HG03025 (cell line): ENCODE results near the gene ADCY6.
"Not testable (repeated sequence)": the region's sequence is repeated elsewhere in the genome, so short reads cannot be mapped to it uniquely, and the experiment has no call there.

Experiments
- ATAC-seq: cut with Tn5 transposase; IDR thresholded peaks from one replicate; pipeline ENCODE4 v1.9.1; 2021; ENCODE audit warnings: mild to moderate bottlenecking, moderate library complexity; ENCODE audit not compliant: unreplicated experiment, low FRiP score

Gene ADCY6

DNA sequence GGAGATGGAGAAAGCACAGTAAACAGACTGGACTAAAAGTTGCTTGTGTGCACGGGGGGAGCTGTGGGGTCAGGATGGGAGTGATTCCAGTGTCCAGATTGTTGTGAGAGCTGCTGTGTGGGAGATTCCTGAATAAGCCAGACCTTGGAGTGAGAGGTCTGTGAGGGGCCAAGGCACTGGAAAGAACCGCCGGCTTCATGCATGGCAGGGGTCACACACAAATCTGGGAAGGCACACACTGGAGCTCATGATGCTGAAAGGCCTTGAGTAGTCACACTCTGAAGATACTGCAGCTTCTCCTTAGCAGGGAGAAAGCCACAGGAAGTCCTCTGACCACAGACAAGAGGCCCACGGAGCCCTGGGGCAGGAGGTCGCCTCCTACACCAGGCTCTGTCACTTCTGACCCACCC, 23.1 kb downstream of the ADCY6 start:
- no peak for ATAC-seq

DNA sequence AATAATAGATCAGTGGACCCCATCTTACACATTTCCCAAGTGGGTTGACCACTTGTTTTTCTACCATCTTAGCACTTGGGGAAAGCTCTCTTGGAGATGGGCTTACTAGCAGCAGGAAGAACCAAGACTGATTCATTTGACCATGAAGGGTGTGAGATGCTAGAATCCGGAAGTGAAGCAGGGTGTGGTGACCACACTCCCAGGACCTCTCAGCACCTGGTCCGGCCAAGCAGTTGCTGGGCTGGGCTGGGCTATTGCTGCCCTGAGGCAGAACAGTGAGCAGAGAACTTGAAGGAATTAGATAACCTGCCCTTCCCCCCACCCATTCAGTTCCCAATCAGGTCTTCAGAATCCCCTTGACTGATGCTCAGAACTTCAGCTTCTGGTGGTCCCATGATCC, 24.4 kb downstream of the ADCY6 start:
- no peak for ATAC-seq

DNA sequence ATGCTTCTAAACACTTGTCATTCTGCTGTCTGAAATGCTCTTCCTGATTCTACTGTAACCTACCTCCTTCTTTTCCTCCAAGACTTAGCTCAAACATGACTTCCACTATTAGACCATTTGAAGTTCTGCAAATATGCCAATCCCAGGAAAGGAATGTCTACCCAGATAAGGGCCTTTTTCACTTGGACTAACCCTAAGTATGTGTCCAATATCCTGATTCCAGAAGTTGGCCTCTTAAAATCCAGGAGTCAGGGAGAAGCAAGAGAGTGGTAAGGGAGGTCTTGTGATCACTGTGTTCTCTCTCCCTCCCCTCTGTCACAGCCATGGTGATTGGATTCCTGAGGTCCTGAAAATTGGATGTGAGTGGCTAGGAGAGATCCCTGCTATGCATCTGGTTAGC, 30.2 kb downstream of the ADCY6 start:
- no peak for ATAC-seq

DNA sequence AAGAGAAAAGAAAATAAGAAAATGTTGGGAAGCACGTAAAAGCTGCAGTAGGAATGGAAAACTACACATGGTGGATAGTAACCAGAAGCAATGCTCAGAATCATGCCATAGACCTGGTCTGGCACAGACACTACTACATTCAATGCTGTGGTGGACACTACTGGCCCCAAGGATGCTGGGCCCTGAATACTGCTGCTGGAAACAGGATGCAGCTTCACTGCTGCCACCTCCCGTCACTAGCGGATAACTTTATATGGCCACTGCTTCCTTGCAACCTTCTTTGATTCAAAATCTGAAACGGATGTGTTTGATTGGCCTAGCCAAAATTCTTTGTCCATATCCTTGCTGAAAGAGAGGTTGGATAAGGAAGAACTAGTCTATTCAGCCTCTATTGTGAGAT, 30.7 kb downstream of the ADCY6 start:
- no peak for ATAC-seq

DNA sequence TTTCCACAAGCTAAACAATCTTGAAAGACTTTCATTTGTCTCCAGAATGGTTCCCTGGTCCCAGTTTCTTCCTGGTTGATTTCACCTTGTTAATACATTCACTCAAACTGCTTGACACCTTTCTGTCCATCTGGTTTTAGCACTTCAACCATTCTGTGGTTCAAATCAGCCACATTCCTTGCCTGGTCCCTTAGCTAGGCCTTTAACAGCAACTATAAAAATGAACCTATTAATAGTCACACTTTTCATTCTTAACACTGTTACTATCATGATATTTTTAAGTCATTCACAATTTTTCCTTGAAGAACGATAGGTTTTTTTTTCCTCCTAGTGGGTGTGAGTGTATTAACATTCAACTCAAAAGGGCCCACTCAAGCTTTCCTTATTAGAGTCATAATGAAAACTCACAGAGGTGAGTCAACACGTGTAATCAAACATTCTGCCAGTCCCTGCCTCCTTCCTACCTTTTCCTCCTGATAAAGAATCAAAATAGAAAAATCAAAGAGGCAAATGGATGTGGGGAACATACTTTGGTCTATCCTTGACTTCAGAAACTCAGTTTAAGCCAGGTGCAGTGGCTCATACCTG, 38.0 kb downstream of the ADCY6 start:
- no peak for ATAC-seq

DNA sequence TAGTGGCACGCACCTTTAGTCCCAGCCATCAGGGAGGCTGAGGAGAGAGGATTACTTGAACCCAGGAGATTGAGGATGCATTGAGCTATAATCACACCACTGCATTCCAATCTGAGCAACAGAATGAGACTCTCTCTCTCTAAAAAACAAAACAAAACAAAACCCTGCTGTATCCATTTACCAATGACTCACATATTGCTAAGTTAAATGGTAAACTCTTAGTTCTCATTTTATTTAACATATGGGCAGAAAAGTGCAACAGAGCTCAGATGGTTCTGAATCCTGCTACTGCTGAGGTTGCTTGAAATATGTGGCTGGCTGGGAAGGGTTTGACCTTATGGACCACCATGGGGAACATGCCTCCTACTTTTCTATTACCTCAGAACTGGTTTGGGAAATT, 38.7 kb downstream of the ADCY6 start:
- no peak for ATAC-seq

DNA sequence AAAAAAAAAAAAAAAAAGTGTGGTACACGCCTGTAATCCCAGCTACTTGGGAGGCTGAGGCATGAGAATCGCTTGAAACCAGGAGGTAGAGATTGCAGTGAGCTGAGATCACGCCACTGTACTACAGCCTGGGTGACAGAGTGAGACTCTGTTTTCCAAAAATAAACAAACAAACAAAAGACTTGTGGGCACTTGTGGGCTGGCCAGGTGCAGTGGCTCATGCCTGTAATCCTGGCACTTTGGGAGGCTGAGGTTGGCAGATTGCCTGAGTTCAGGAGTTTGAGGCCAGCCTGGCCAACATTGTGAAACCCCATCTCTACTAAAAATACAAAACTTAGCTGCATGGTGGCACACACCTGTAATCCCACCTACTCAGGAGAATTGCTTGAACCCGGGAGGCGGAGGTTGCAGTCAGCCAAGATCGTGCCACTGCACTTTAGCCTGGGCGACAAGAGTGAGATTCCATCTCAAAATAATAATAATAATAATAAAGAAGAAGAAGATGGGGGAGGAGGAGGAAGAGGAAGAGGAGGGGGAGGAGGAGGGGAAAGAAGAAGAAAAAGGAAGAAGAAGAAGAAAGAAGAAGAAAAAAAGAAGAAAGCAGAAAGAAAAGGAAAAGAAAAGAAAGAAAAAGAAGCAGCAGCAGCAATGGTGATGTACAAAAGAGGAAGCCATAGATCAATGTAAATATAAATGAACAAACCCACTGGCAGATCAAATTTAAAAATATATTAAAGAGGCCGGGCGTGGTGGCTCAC, 44.5 kb downstream of the ADCY6 start:
- ATAC-seq, result no peak

DNA sequence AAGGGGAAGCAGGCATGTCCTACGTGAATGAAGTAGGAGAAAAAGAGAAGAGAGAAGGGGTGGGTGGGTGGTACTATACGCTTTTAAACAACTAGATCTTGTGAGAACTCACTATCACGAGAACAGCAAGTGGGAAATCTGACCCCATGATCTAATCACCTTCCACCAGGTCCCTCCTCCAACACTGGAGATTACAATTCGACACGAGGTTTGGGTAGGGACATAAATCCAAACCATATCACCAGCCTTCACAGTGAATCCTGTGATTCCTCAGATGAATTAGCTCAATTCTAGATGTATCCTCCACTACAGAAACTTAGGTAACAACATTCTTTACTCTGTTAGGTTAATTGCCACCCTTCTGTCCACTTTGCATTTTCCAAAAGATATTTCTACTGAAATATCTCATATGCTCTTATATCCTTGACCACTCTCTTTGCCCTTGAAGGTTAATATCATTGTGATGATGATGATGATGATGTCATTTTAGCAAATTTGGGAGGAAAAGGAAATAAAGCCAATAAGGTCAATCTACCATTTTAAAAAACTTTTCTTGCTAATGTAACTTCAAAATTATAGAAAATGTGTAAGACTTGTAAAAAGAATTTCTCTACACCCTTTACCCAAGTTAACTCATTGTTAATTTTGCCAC, 49.1 kb downstream of the ADCY6 start:
- ATAC-seq, result no peak

DNA sequence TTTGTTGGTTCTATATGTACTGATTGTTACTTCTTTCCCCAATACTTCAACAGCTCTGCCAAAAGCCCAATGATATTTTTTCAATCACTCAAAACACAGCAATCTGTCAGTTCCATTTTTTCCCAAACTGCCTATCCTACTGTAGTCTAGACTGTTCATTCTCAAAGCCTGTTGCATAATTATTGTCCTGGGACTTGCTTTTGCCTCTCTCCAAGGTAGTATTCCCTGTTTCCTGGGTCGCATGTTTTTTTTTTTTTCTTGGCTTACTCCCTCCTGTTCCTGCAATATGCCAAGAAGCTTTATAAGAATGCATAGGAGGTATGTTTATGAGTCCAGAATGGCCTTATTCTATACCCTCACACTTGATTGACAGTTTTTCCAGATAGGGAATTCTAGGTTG, 52.4 kb downstream of the ADCY6 start:
- ATAC-seq, result no peak

DNA sequence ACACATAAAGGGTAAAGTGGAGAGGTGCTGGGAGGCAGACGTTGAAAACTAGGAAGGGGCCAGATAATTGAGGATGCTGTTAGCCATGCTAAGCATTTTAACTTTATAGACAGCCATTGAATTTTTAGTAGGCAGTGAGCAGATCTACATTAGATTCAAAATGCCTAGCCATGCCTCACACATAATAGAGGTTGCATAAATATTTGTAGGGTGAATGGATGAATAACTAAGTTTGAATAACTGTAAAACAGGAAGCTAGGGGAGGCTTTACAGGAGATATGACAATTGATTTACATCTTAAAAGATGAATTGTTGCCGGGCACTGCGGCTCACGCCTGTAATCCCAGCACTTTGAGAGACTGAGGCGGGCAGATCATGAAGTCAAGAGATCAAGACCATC, 60.1 kb downstream of the ADCY6 start:
- no peak for ATAC-seq

DNA sequence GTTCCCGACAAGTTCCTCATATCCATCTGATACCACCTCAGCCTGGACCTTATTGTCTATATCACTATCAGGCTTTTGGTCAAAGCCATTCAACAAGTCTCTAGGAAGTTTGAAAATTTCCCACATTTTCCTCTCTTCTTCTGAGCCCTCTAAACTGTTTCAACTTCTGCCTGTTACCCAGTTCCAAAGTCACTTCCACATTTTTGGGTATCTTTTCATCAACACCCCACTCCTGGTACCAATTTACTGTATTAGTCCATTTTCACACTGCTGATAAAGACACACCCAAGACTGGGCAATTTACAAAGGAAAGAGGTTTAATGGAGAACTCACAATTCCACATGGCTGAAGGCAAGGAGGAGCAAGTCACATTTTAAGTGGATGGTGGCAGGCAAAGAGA, 68.2 kb downstream of the ADCY6 start:
- ATAC-seq, result not testable (repeated sequence)

DNA sequence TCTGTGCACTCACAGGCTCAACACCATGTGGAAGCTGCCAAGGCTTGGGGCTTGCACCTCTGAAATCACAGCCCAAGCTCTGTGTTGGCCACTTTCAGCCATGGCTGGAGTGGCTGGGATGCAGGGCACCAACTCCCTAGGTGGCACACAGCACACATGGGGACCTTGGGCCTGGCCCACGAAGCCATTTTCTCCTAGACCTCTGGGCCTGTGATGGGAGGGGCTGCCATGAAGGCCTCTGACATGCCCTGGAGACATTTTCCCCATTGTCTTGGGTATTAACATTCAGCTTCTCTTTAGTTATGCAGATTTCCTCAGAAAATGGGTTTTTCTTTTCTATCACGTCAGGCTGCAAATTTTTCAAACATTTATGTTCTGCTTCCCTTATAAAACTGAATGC, 68.7 kb downstream of the ADCY6 start:
- not testable (repeated sequence) for ATAC-seq

DNA sequence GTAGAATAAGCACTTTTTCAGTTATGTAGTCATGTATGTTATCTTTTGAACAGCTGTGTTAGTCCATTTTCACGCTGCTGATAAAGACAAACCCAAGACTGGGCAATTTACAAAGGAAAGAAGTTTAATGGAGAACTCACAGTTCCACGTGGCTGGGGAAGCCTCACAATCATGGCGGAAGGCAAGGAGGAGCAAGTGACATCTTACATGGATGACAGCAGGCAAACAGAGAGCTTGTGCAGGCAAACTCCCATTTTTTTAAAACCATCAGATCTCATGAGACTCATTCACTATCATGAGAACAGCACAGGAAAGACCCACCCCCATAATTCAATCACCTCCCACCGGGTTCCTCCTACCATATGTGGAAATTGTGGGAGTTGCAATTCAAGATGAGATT, 69.9 kb downstream of the ADCY6 start:
- ATAC-seq, result not testable (repeated sequence)

DNA sequence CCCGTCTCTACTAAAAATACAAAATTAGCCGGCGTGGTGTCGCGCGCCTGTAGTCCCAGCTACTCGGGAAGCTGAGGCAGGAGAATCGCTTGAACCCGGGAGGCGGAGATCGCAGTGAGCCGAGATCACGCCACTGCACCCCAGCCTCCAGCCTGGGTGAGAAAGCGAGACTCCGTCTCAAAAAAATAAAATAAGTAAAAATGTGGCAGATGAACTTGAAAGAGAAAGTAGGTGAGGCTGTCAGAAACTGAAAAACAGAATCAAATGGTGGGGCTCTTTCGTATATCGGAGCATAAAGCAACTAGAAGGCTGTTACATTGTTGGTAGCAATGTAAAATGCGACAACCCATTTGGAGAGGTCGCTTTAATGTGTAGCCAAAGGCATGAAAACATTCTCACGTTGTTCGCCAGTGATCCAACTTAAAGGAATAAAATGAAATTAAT, 71.6 kb downstream of the ADCY6 start:
- ATAC-seq, result peak; percentile 6

DNA sequence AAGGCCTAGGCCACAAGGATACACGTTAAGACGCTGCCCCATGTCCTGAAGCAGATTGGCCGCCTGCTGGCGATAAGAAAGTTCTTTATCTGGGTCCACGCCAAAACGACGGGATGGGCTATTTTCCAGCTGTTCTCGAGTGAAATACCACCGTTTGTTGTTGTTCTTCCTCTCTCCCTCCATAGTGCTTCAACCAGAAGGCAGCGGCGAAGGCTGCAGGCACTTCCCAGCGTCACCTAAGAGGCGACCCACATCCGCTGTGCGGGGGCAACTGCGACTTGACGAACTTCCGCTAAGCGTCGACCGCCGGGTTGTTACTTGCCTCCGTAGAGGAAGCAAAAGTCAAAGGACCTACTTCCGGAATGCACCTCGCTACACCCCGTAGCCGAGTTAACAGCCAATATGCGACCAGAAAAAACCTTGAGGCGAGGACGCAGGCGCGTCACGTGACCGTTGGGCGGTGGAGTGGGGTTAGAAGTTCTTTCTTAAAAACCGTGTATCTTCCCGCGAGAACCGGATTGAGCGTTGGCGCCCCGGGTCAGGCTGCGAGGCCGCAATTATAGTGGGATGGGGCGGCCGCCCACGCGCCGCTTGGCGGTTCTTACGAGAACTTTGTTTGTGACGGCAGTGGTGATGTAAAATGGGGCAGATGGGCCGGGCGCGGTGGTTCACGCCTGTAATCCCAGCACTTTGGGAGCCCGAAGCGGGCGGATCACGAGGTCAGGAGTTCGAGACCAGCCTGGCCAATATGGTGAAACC, 72.2 kb downstream of the ADCY6 start, which contains the start of gene CCNT1:
Gene CCNT1, minus strand, starts transcription at position 215 of the 759 bp plus-strand sequence. Its CDS starts 32 bp downstream, at position 183.
- peak; percentile 98 for ATAC-seq
